Measurements from ENCODE around the gene PPWD1. TPM values are rescaled to one million over a fixed set of nuclear protein-coding genes. Genes with fewer than 3 reads are reported as not detected.

PPWD1 gene
- total RNA-seq (100 to 1,000 TPM; 126 to 142 TPM), polyA plus RNA-seq (10 to 100 TPM; 26.8 to 39.5 (median 37.5) TPM), total RNA-seq (66.9 to 143 (median 78.7) reads per million in 6 experiments)

GRCh38 chr5:65562731-65563701 is at the start of gene PPWD1, which contains the start of gene CENPK:
Gene PPWD1 (plus strand): TSS chr5:65563296. CDS start chr5:65563311, 15 bp downstream.
Gene CENPK (minus strand): TSS chr5:65563168. CDS start chr5:65554907, 8,261 bp downstream.
- H3K36me3 Mint-ChIP-seq, result peaks cover 2 to 29% (median 6%) of the 10 kb centered on the region in 3 donors
- ATAC-seq (peak; percentile 97), DNase-seq (peak; percentile 85 to 97 (median 94))
- peak within 1 kb of the TSS; percentile 88 to 100 (median 98) for H3K4me3 Mint-ChIP-seq
- H3K4me1 Mint-ChIP-seq, result peaks cover 21 to 62% (median 53%) of the 10 kb centered on the region in 4 donors
- POLR2A ChIA-PET, result interaction anchor here (0.6 to 4.0 kb wide), 22 partner anchors 8 to 794 kb away, joined by 3 to 64 read pairs (median 4); partner anchors contain the start of genes ADAMTS6, CWC27, NLN and SGTB
- H3K9me3 Mint-ChIP-seq, result no peaks in the 10 kb centered on the region
- H3K27me3 Mint-ChIP-seq, result no peaks in the 10 kb centered on the region
- H3K27ac Mint-ChIP-seq, result peak within 1 kb of the TSS; percentile 97 to 100 (median 99)

GRCh38 chr5:65525726-65526125 is 37.4 kb upstream of the PPWD1 start:
- Mint-ChIP-seq H3K27ac (no peak overlapping the region), H3K27me3 (no peaks in the 10 kb centered on the region), H3K36me3 (peaks cover 0 to 9% (median 0%) of the 10 kb centered on the region in 3 donors), H3K4me3 (no peak overlapping the region), H3K4me1 (no peaks in the 10 kb centered on the region), H3K9me3 (no peaks in the 10 kb centered on the region)
- POLR2A ChIA-PET, result no interaction called here
- ATAC-seq (no peak), DNase-seq (no peak)

- H3K9me3 Mint-ChIP-seq, result no peaks in the 10 kb centered on the region
- H3K4me3 Mint-ChIP-seq, result no peak overlapping the region
- peaks cover 0 to 4% (median 0%) of the 10 kb centered on the region in 3 donors for H3K36me3 Mint-ChIP-seq
- POLR2A ChIA-PET, result no interaction called here
- H3K4me1 Mint-ChIP-seq, result no peaks in the 10 kb centered on the region
- no peak overlapping the region for H3K27ac Mint-ChIP-seq
- H3K27me3 Mint-ChIP-seq, result no peaks in the 10 kb centered on the region
- no peak for ATAC-seq
- DNase-seq, result no peak
Observed at GRCh38 chr5:65530904-65531303, 32.2 kb upstream of the PPWD1 start.

- peaks cover 0 to 11% (median 4%) of the 10 kb centered on the region in 3 donors for H3K36me3 Mint-ChIP-seq
Observed at GRCh38 chr5:65535529-65535987, 27.5 kb upstream of the PPWD1 start.

GRCh38 chr5:65539827-65540226 is 23.3 kb upstream of the PPWD1 start:
- Mint-ChIP-seq H3K4me3 (no peak overlapping the region), H3K9me3 (no peaks in the 10 kb centered on the region), H3K27ac (no peak overlapping the region), H3K4me1 (no peaks in the 10 kb centered on the region), H3K36me3 (peaks cover 8 to 35% (median 18%) of the 10 kb centered on the region in 3 donors), H3K27me3 (no peaks in the 10 kb centered on the region)
- POLR2A ChIA-PET, result no interaction called here
- no peak for DNase-seq
- no peak for ATAC-seq

More at GRCh38 chr5:65535529-65535987, 27.5 kb upstream of the PPWD1 start:
- Mint-ChIP-seq H3K27ac (peak overlapping the region in 2 of 10 donors; percentile 53 to 55), H3K27me3 (no peaks in the 10 kb centered on the region), H3K4me1 (no peaks in the 10 kb centered on the region), H3K9me3 (no peaks in the 10 kb centered on the region), H3K4me3 (no peak overlapping the region)
- ATAC-seq (no peak), DNase-seq (no peak)
- POLR2A ChIA-PET, result no interaction called here

- no peak overlapping the region for H3K4me3 Mint-ChIP-seq
- POLR2A ChIA-PET, result no interaction called here
- ATAC-seq, result no peak
- no peak overlapping the region for H3K27ac Mint-ChIP-seq
- H3K36me3 Mint-ChIP-seq, result peaks cover 4 to 38% (median 18%) of the 10 kb centered on the region in 3 donors
- no peaks in the 10 kb centered on the region for H3K9me3 Mint-ChIP-seq
- no peak for DNase-seq
- H3K27me3 Mint-ChIP-seq, result no peaks in the 10 kb centered on the region
- H3K4me1 Mint-ChIP-seq, result no peaks in the 10 kb centered on the region
Observed at GRCh38 chr5:65544473-65544872, 18.6 kb upstream of the PPWD1 start.

- Mint-ChIP-seq H3K27me3 (no peaks in the 10 kb centered on the region), H3K27ac (peak overlapping the region in 1 of 10 donors; percentile 11), H3K4me3 (no peak overlapping the region), H3K36me3 (peaks cover 4 to 41% (median 13%) of the 10 kb centered on the region in 3 donors), H3K4me1 (peaks cover 0 to 2% (median 0%) of the 10 kb centered on the region in 4 donors), H3K9me3 (no peaks in the 10 kb centered on the region)
- DNase-seq (no peak), ATAC-seq (no peak)
- POLR2A ChIA-PET, result no interaction called here
Observed at GRCh38 chr5:65546141-65546540, 17.0 kb upstream of the PPWD1 start.

- no peak for ATAC-seq
- Mint-ChIP-seq H3K4me1 (peaks cover 0 to 2% (median 0%) of the 10 kb centered on the region in 4 donors), H3K36me3 (peaks cover 0 to 29% (median 0%) of the 10 kb centered on the region in 3 donors), H3K27ac (no peak overlapping the region), H3K9me3 (no peaks in the 10 kb centered on the region), H3K27me3 (no peaks in the 10 kb centered on the region), H3K4me3 (no peak overlapping the region)
- no peak for DNase-seq
- POLR2A ChIA-PET, result interaction anchor here (4.6 kb wide), 1 partner anchor 15 kb away, joined by 20 read pairs; the partner anchor contains the start of genes CENPK and PPWD1
Observed at GRCh38 chr5:65548281-65548680, 14.8 kb upstream of the PPWD1 start.

GRCh38 chr5:65553941-65554340 is 9.2 kb upstream of the PPWD1 start:
- POLR2A ChIA-PET, result interaction anchor here (1.0 kb wide), 1 partner anchor 9 kb away, joined by 4 read pairs; the partner anchor contains the start of genes CENPK and PPWD1
- Mint-ChIP-seq H3K9me3 (no peaks in the 10 kb centered on the region), H3K27ac (peak overlapping the region in 1 of 10 donors; percentile 8), H3K27me3 (no peaks in the 10 kb centered on the region), H3K4me1 (peaks cover 0 to 22% (median 8%) of the 10 kb centered on the region in 4 donors), H3K4me3 (no peak overlapping the region), H3K36me3 (peaks cover 3 to 14% (median 6%) of the 10 kb centered on the region in 3 donors)
- DNase-seq (no peak), ATAC-seq (no peak)

GRCh38 chr5:65555287-65555686 is 7.8 kb upstream of the PPWD1 start:
- POLR2A ChIA-PET, result no interaction called here
- peaks cover 3 to 10% (median 6%) of the 10 kb centered on the region in 3 donors for H3K36me3 Mint-ChIP-seq
- no peak overlapping the region for H3K27ac Mint-ChIP-seq
- ATAC-seq, result no peak
- H3K4me1 Mint-ChIP-seq, result peaks cover 0 to 21% (median 8%) of the 10 kb centered on the region in 4 donors
- H3K27me3 Mint-ChIP-seq, result no peaks in the 10 kb centered on the region
- H3K4me3 Mint-ChIP-seq, result no peak overlapping the region
- H3K9me3 Mint-ChIP-seq, result no peaks in the 10 kb centered on the region
- no peak for DNase-seq

GRCh38 chr5:65556181-65556580 is 6.9 kb upstream of the PPWD1 start:
- DNase-seq (no peak), ATAC-seq (no peak)
- POLR2A ChIA-PET, result no interaction called here
- Mint-ChIP-seq H3K27me3 (no peaks in the 10 kb centered on the region), H3K27ac (no peak overlapping the region), H3K4me3 (no peak overlapping the region), H3K9me3 (no peaks in the 10 kb centered on the region), H3K4me1 (peaks cover 0 to 23% (median 8%) of the 10 kb centered on the region in 4 donors), H3K36me3 (peaks cover 3 to 8% (median 6%) of the 10 kb centered on the region in 3 donors)

GRCh38 chr5:65556718-65557117 is 6.4 kb upstream of the PPWD1 start:
- peaks cover 3 to 8% (median 6%) of the 10 kb centered on the region in 3 donors for H3K36me3 Mint-ChIP-seq

More at GRCh38 chr5:65556718-65557117, 6.4 kb upstream of the PPWD1 start:
- H3K27ac Mint-ChIP-seq, result no peak overlapping the region
- H3K27me3 Mint-ChIP-seq, result no peaks in the 10 kb centered on the region
- H3K4me1 Mint-ChIP-seq, result peaks cover 0 to 27% (median 8%) of the 10 kb centered on the region in 4 donors
- POLR2A ChIA-PET, result no interaction called here
- H3K9me3 Mint-ChIP-seq, result no peaks in the 10 kb centered on the region
- ATAC-seq (no peak), DNase-seq (no peak)
- no peak overlapping the region for H3K4me3 Mint-ChIP-seq

Data from naive thymus-derived CD8-positive, alpha-beta T cell (primary cell).